Measurements from ENCODE around the gene HNRNPUL2. TPM values are rescaled to one million over a fixed set of nuclear protein-coding genes. Genes with fewer than 3 reads are reported as not detected.
A peak's percentile ranks its signal among the peaks of the same experiment; 100 is the strongest.

The HNRNPUL2 gene
- total and polyA plus RNA-seq, 9 of the 15 experiments (the other 6 are each of a cell fraction or from before 2014, with no cell fraction given): 0.89 to 44.3 (median 15.2) TPM

GRCh38 chr11:62726156-62726914 is 922 bp downstream of the HNRNPUL2 start (continued):
- TF ChIP-seq ZNF263 (CRISPR knock-in tag; IDR thresholded peaks at IDR 0.05; ENCODE audit: borderline replicate concordance): peak; percentile 90
- no peak for TF ChIP-seq SP1 (CRISPR knock-in tag; IDR thresholded peaks at IDR 0.05)
- TF ChIP-seq ZKSCAN1 (IDR thresholded peaks at IDR 0.05; ENCODE audit: low read depth, low read length): no peak
- TF ChIP-seq CREB3L1 (IDR thresholded peaks at IDR 0.05; ENCODE audit: borderline replicate concordance, low read depth): no peak
- no peak for TF ChIP-seq XRCC5 (IDR thresholded peaks at IDR 0.05; ENCODE audit: low read depth, low read length)
- TF ChIP-seq CEBPB (tag; IDR thresholded peaks at IDR 0.05): no peak
- no peak for TF ChIP-seq PHF20 (IDR thresholded peaks at IDR 0.05; ENCODE audit: partially characterized antibody)
- TF ChIP-seq ZNF592 (IDR thresholded peaks at IDR 0.05): no peak
- no peak for TF ChIP-seq GABPA (tag; conservative IDR thresholded peaks at IDR 0.05; ENCODE audit: low read depth)
- no peak for TF ChIP-seq VEZF1 (CRISPR knock-in tag; IDR thresholded peaks at IDR 0.05)
- no peak for TF ChIP-seq HEY1 (CRISPR knock-in tag; IDR thresholded peaks at IDR 0.05; ENCODE audit: borderline replicate concordance)
